Stimulated activated CD8-positive, alpha-beta memory T cell treated with anti-CD3 and anti-CD28 coated beads, Interleukin-7, amount 100 ng/mL, for 4 hours (primary cell): ENCODE measurements around the gene ATP6V0E2.
"Not testable (repeated sequence)": the region's sequence is repeated elsewhere in the genome, so short reads cannot be mapped to it uniquely, and the experiment has no call there.

Source experiments
- DNase-seq, 2 donors: peaks; one replicate each; pipeline ENCODE4 v3.0.0-alpha.2; 2020; ENCODE audit warnings: low read depth in 2 of 2

ATP6V0E2 gene

DNA sequence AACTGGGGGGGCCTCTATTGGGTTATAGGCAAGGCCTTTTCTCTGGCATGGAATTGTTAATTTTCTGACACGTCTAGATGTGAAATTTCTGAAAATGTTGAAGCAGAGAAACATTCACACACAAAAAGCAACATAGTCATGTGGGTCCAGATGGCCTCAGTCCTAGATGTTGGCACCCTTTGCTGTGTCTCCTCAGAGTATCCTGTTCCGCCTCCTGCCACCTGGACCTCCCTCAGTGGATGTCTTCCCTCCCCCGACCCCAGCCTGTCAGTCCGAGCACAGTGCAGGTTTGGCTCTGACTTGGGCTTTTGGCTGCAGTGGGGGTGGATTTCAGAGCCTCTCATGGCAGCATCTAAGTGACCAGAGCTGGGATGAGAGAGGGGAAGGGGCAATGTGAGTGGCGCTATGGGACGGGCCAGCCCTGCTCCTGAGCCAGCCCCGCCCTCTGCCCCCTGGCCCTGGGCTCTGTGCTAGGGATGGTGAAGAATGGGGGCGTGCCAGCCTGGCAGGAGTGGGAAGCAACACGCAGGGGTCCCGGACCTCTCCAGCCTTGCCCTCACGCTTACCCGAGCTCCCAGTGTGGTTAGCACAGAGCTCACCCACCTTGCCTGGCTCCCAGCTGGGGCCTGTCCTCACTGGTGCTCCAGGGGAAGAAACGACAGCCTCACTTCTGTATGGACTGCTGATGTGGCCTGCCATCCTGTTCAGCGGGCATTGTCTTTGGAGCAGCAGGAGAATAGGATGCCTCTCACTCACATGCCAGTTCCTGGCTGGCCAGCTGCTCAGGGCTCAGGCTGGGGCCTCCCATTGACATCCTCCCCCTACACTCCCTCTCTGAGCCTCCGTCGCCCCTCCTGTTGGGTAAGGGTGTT lies 6.2 kb downstream of the ATP6V0E2 start:
- DNase-seq: no peak

DNA sequence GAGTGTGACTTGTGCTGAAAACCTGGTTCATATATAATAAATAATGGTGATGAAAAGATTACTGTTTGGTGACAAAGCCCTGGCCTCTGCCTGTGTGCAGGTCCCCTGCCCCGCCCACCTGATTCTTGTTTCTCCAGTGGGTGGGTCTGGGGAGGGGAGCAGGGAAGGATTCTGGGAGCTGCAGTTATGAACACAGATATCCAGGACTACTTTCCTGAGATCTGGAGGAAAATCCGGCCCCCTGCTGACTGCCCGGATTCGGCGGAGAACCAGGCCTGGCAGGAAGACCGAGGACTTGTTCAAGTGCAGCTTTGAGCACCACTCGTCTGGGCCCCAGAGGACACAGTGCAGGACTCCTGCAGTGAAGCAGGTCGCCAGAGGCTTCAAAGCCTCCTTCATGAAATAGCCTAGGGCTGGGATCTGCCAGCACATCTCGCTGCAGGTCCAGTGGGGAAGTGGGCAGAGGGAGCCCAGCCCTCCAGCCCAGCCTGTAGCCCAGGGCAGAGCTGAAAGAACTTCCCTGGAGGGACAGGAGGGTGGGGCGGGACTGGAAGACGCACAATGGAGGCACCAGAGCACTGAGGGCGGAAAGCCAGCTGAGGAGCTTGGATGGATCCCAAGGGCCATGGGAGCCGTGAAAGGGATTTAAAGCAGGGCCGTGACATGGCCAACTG lies 7.0 kb downstream of the ATP6V0E2 start:
- DNase-seq: no peak

DNA sequence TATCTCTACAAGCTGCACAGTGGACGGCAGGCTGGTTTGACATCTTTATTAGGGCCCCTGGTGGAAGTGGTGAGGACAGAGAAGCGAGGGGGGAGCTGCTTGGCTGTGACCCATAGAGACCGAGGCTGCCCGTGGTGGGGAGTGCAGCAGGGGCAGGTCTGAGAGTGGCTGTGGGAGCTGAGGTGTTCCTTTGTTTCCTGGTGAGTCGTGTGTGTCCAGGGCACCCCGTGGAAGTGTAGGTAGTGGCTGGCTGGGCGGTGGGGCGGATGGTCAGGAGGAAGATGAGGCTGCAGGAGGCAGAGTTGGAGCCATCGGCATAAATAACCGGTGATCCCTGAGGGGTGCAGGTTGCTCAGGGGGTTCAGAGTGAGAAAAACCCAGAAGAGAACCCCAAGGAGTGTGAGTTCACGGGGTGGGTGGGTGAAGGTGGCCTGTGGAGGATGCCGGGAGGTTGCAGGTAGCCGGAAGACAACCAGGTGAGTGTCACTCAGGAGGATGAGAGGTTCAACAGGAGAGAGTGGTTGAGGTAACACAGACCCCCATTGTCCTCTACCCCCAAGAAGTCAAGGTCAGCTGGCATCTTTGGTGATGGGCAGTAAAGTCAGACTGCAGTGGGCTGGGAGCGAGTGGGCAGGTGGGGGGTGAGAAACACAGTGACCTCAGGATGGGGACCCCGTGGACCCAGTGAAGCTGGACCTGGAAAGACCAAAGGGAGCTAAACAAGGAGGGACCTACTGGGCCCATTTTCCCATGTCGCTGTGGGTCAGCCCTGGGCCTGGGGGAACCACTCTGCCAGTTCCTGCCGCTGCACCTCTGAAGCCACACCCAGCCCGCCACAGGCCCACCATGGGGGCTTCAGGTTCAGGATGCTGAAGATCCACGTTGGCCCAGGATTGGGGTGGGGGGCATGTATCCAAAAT lies 7.8 kb downstream of the ATP6V0E2 start:
- DNase-seq: no peak

DNA sequence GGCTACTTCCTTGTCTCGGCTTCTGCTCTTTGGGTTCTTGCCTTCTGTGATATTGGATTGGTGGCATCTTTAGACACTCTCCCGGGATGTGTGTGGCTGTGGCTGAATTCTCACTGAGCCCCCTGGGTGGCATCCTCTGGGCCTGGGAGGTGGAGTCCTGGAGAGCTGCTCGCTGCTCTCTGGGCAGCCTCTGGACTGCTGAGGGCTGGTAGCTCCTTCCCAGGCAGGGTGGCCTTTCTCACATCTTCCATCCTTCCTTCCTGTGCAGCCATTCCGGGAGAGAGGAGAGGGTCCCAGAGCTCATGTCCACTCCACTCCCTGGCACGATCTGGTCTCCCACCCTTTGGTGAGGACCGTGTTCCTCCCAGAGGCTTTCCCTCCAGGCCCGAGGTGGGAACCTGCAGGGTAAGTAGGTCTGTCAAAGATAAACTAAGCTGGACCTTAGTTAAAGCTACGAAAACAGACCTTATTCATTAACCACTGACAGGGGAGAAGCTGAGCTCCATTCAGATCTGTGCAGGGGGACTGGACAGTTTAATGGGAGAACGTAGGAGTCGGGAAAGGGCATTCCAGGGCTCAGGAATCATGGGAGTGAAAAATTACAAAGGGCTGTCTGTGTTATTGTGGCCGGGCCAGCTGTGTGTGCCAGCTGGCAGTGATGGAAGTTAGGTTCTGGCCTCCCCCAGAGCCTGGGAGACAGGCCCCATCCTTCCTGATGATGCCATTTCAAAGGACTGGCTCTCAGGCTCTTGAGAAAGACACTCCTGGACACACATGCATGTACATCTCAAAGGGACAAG lies 8.7 kb downstream of the ATP6V0E2 start:
- no peak for DNase-seq

DNA sequence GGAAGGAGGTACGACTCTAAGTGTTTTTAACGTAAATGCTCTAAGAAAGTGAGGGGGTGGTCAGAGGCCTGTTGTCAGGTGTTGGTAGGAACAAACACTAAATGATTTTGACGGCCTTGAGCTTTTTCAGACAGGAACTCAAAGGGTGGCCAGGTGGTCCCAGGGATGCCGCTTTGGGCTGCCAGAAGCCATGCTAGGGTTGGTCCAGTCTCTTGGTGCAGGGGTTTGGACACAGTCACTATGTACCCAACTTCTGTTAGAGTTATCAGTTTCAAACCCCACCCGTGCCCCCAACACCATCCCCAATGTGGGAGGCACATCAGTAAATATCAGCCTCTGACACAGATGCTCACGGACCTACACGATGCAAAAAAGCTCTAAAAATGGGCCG lies 9.3 kb downstream of the ATP6V0E2 start:
- no peak for DNase-seq

DNA sequence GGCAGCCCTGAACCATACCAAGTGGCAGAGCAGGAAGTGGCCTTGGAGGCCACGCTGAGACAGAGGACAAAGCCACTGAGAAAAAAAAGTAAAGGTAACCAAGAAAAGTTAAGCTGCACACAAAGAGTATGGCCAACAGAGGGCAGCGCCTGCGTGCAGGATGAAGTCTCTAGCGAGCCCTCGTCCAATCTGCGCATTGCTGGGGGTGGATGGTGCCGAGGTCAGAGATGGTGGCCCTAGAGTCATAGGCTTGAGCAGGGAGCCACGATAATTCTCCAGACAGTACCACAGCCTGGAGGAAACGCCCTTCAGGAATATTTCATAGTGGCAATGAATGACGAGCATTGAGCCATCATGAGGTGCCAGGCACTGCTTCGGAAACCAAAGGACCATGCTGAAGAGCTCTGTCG lies 9.7 kb downstream of the ATP6V0E2 start:
- DNase-seq: no peak

DNA sequence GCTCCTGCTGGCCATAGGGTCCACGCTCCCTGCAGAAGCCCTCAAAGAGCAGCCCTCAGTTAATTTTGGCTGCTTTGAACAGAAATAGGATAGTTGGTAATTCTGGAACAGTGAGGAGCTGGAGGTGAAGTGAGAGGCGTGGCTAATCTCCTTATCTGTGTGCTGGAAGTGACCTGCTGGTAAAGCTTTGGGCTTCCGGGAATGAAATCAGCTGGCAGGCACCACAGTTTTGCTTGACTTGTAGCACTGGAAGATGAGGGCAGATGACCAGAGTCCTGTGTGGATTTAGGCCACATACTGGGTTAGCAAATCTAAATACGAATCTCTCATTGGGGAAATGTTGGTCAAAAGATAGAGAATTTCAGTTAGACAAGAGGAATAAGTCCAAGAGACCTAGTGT lies 10.2 kb downstream of the ATP6V0E2 start:
- no peak for DNase-seq

DNA sequence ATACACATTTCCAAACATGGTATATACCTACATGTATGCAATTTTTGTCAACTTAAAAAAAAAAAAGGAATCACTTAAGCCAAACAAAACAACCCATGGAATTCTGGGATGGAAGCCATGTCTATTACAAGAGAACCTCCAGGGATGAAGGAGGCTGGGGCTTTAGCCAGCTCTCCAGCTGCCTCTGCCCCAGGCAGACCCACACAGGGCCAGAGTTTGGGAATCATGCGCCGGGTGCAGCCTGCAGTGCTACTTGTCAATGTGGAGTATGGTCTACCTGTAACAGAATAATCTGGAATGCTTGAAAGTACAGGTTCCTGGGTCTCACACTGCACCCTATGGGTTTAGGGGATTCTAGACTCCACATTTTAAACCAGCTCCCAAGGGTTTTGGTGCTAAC lies 10.8 kb downstream of the ATP6V0E2 start:
- no peak for DNase-seq

DNA sequence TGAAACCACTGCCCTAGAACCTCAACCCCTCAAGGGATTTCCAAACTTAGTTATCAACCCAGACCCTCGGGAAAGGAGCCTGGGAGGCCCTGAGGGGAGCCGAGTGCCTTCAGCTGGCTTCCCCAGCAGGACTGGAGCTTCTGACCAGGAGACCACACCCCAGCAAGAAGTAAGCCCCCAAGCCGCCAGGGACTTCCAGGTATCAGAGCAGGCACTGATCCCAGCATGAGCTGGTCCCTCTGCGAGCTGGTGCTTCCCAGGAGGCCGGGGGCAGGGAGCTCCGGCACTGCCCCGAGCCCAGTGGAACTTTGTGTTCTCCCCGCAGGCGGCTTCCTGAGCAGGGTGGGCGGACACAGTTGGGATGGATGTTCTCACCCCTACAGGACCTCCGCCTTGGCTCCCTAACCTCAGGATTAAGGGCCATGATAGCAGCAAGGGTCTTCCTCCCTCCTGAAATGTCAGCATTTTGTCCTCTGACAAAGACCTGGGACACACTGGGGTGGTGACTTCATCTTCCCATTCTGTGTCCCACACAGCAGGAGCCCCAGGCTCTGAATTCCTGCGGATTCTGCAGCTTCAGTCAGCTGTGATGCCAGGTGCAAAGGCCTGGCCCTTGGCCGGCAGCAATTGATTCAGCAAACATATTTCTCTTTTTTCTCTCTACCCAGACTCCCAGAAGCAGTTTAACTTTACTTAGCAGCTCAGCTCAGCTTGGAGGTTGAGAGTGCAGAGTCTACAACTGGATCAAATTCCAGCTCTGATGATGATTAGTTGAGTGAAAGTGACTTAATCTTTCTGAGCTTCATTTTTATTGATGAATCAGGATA lies 11.6 kb downstream of the ATP6V0E2 start:
- DNase-seq: no peak

DNA sequence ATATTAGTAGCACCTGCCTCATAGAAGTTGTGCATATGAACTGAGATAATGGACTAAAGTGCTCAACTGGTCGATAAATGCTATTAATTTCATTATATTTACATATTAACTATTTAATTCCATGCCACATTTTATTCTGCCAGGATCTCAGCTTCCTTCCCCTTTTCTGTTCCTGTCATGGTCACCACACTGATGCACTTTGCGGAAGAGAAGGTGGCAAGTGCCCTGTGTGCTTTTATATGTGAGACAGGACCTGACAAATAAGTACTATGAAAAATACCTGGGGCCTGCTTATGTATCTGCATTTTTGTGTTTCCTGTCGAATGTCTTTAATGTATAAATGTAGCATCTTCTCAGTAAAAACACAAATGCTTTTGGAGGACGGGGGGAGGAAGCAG lies 12.2 kb downstream of the ATP6V0E2 start:
- no peak for DNase-seq

DNA sequence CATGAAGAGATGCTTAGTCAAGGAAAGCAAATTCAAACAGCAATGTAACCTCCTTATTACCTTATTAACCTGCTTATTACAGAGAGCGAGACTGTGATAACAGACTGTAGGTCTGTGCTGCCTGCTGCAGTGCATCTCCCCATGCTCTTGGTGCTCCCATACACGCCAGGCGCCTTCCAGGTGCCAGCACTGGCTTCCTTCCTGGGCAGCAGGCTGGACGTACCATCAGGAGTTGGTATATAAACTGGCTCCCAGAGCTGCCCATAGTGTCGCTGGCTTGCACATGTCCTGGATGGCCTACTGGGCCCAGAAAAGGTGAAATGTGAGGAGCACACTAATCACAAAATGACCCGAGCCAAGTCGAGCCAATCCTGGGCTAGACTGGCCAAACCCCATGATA lies 13.5 kb downstream of the ATP6V0E2 start:
- no peak for DNase-seq

DNA sequence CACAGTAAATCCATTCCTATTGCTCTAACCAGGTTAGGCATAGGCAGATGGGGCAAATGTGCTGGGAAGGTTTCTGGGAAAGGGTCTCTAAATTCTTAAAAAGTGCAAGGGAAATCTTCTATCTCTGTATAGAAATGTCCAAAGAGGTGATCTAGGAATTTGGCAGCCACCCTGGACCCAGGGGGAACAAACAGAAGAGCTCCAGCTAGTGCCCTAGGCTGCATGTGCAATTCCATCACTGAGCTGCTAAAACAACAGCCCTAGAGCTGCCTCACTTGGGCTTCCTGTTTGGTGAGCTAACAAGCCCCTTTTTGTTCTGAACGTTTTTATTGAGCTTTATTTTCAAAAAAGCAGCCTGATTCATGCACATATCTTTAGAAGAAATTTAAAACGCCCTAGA lies 16.9 kb downstream of the ATP6V0E2 start:
- not testable (repeated sequence) for DNase-seq

DNA sequence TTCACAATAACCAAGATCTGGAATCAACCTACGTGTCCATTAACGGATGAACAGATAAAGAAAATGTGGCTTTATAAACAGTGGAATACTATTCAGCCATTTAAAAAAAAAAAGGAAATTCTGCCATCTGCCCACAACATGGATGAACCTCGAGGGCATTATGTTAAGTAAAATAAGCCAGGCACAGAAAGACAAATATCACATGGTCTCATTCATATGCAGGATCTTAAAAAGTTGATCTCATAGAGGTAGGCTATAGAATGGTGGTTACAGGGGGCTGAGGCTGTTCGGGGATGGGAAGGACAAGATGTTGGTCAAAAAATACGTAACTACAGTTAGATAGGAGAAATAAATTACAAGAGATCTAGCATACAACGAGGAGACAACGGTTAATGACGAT lies 21.2 kb downstream of the ATP6V0E2 start:
- not testable (repeated sequence) for DNase-seq

DNA sequence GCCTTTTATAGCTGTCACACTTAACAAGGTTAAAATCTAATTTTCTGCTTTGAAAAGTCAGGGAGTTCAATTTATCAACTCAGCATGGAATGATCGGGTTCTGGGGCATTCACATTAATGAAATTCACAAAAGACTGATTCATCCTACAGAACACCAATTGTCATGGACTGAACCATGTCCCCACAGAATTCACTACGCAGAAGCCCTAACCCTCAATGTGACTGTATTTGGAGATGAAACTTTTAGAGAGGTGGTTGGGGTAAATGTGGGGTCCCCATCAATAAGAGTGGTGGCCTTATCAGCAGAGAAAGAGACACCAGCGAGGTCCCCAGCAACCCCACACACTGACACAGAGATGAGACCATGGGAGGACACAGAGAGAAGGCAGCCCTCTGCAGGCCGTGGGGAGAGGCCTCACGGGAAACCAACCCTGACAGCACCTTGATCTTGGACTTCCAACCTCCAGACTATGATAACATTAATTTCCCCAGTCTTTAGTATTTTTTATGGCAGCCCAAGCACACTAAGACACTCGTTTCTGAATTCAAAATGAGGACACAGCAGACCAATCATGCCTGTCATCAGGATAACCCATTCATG lies 34.1 kb downstream of the ATP6V0E2 start:
- not testable (repeated sequence) for DNase-seq

DNA sequence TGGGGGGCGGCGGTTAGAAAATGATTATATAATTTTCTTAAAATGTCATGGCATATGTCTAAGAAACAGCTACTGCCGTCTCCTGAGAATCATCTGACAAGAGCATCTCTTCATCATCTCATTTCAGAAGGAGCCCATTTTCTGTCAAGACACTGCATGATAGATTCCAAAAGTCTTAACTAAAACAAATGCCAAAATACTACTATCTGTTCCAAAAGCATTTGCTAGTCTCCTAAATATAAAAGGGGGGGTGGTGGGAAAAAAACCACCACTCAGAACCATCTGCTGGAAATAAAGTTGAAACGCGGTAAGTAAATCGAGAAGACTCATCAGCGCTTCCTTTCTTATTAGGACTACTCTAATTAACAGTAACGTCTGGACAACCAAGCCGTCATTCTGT lies 36.5 kb downstream of the ATP6V0E2 start:
- DNase-seq: not testable (repeated sequence)

DNA sequence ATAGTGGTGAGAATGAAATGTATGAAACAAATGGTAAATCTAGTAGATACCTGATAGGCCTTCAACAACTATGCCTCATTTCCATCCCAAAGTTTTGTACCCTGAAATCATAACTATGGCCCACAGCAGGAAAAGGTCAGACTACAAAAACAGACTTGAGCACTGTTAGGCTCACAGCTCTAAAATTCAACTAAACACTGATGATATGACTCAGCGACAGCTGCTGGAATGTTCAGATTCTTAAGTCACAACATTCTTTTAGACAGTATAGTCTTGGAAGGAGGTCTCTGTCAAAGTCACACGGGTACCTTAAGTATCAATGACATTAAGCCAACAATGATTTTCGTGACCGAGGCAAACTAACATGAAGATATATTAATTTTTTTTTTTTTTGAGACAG lies 38.4 kb downstream of the ATP6V0E2 start:
- not testable (repeated sequence) for DNase-seq

DNA sequence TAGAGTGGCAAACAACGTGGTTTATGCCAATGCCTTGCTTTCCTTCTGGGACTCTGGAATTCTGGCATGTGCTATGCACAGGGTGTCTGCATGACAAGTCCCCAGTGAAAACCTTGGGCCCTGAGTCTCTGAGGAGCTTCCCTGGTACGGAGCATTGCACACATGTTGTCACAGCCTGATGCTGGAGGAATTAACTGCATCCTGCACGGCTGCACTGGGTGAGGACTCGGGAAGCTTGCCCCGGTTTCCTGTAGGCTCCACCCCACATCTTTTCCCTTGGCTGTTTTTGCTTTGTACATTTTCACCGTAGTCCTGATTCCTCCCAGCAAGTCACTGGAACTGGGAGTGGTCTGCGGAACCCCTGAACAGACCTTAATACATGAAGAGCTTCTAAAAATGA lies 52.6 kb downstream of the ATP6V0E2 start:
- not testable (repeated sequence) for DNase-seq
